GM12801 (cell line): ENCODE results near the gene GTF3C4.

ENCODE experiments used
- TF ChIP-seq, protein P1 (sequence below): IDR thresholded peaks from one replicate; pipeline ENCODE4 v1.5.1; 2011; ENCODE audit warnings: control low read depth; ENCODE audit not compliant: insufficient read length; ENCODE audit errors: extremely low read depth

GTF3C4 gene

DNA sequence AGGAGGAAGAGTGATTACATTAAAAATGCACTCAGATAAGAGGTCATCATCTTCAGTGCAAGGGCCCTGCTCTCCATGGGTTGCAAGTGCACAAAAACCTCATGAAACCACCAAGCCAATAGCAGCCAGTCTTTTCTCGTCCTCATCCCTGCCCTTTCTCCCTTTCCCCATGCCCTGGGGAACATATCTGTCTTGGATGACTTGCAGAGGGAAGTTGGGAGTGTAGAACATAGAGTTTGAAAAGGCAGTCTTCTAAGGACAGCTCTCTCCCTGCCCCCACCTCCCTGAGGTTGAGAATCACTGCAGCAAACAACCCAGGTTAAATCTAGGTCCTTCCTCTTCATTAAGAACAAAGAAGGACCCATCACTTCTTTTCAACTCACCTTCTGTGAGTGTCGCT, 22.5 kb upstream of the GTF3C4 start:
- TF ChIP-seq, protein P1, sequence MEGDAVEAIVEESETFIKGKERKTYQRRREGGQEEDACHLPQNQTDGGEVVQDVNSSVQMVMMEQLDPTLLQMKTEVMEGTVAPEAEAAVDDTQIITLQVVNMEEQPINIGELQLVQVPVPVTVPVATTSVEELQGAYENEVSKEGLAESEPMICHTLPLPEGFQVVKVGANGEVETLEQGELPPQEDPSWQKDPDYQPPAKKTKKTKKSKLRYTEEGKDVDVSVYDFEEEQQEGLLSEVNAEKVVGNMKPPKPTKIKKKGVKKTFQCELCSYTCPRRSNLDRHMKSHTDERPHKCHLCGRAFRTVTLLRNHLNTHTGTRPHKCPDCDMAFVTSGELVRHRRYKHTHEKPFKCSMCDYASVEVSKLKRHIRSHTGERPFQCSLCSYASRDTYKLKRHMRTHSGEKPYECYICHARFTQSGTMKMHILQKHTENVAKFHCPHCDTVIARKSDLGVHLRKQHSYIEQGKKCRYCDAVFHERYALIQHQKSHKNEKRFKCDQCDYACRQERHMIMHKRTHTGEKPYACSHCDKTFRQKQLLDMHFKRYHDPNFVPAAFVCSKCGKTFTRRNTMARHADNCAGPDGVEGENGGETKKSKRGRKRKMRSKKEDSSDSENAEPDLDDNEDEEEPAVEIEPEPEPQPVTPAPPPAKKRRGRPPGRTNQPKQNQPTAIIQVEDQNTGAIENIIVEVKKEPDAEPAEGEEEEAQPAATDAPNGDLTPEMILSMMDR = no peak

DNA sequence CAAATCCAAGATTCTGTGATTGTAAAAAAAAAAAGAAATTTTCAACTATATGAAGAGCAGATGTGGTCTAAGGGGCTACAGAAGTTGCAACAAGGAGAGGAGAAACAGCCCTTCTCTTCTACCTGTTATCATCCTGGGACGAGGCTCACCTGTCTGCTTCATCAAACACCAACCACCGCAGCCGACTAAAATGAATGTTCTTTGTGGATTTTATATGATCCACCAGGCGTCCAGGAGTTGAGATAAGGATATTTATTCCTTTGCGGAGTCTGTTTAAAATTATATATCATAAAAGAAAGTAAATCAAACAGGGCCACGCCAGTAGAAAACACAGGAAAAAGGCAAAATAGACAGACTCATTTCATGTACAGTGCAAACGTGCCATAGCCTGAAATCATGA, 22.0 kb upstream of the GTF3C4 start:
- TF ChIP-seq, protein P1 = no peak

DNA sequence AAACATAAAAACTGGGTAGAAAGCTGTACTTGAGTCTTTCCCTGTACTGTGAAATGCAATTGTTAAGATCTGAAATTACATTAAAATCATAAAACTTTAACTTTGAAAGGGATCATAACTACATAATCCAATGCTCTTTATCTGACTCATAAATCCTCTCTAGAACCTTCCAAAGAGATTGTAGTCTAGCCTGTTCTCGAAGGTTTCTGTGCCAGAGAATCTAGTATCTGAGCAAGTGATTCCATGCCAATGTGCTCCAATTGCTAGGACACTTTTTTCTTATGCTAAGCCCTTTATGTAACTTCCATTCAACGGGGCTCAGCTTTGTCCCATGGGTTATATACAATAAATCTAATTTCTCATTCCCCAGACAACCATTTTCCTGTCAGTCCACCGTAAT, 21.6 kb upstream of the GTF3C4 start:
- TF ChIP-seq, protein P1 = no peak

DNA sequence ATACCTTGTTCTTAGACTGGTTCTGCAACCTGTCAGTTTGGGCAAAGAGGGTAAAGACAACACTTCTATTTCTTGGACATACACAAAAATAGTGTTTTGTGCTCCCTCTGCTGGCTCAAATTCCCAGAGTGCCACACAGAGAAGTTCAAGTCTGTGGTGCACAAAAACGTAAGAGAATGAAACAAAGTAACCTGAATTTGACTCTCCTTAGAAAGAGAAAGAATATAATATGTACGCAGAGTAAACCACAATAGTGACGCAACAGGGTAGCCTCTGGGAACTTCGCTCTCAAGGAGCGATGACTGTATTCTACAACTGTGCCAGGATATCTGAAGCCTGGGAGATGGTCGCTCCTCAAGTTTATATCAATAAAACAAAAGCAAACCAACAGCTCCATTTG, 19.0 kb upstream of the GTF3C4 start:
- TF ChIP-seq, protein P1 = no peak

DNA sequence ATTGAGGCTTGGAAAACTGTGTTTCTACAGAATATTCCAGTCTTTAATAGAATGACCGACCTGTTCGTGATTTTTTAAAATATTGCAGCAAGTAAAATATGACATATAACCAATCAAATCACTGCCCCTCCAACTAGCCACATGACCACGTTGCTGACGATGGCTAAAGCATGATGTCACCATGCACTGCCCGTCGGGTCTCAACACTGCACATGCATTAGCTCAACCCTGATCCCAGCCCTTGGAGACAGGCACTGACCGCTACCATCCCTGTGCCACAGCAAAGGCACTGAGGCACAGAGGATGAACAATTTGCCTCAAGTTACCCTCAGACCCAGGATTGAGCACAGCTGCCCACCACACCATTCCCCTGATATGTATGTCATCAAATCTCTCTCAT, 14.0 kb upstream of the GTF3C4 start:
- TF ChIP-seq, protein P1 = no peak

DNA sequence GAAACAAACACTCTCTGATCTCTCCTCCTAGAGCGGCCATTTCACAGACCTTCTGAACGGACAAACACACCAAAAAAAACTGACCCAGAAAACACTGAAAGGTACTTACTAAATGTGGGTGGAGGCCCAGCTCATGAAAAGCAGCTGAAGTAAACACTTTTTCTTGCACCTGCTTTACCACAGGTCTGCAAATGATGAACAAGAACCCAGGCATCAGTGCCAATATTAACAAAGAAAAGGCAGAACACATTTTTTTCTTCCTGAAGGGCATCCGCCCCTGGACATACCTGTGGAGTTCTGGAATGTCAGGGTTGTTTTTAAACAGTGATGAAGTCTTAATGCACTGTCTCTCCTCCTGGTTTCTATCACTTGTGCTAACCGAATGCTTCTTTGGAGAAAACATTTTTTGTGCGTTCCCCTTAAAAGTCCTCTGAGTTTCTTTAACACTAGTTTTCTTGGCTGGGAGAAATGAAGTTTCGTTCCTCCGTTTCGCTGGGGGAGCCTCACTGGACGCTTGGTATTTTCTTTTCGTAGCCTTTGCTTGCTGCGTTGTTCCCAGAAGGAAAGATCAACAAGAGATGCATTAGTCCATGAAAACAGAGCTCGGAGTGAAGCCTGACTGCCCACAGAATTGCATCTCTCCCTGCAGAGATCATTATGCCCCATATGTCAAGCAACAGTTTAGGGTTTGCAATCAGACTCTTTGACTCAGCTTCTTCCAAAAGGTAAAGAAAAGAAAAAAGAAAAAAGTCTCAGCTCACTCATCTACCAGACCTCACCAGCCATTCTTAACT, 7.9 kb upstream of the GTF3C4 start:
- TF ChIP-seq, protein P1 = no peak

DNA sequence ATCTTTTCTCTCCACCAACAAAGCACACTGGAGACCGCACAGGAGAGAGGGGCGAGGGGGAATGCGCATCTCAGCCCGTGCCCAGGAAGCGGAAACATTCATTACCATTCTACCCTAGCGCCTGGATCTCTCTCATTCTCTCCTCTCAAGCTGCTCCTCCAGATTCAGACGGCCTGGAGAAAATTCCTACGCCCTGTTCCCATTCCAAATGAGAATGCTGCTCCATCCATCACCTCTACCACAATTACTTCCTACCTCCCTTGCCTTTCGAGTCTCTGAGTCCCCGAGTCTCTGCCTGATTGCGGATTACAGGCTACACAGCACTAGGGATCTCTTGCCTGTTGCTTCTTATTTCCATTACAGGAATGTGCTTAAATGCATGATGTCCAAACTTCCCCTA, 7.1 kb upstream of the GTF3C4 start:
- TF ChIP-seq, protein P1 = no peak
